EH (cell line): ENCODE data around the gene CUEDC2.

ENCODE experiments used
- DNase-seq: peaks from one replicate; pipeline ENCODE4 v3.0.0-alpha.2; 2015; ENCODE audit warnings: low read depth

The CUEDC2 gene, protein sequence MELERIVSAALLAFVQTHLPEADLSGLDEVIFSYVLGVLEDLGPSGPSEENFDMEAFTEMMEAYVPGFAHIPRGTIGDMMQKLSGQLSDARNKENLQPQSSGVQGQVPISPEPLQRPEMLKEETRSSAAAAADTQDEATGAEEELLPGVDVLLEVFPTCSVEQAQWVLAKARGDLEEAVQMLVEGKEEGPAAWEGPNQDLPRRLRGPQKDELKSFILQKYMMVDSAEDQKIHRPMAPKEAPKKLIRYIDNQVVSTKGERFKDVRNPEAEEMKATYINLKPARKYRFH

DNA sequence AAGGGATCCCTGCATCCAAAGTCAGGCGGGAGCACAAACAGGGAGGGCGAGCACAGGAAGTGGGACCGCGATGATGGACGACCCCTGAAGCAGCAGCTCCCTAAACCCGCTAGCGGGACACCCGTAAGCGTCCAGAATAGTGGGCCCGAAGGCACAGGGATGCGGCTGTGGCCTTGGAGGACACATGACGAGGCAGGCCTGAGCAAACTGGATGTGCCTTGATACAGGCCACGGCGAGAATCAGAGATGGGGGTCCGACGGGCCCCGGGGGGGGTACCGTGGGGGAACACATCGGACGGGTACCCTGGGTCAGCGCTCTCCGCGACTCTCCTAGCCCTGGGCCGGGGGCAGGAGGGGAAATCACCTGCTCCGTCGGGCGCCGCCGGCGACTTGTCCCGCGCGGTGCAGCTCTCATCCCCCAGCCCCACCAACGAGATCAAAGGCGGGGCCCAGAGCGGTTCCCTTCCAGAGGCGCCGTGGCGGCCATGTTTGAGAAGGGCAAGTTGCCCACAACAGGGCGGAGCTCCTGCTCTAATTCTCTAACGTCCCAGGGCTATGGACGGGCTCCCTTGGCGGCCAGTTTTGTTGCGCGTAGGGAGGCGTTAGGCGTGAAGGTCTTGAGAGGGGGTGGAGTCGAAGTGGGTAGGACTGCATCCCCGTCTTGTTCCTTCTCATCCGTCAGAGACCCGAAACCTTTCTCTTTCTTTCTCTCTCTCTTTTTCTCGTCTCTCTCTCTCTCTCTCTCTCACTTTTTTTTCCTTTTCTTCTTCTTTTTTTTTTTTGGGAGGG lies at the start of gene CUEDC2:
Gene CUEDC2, minus strand, starts transcription at position 413 of the 789 bp plus-strand sequence. CDS start 7,386 bp downstream, outside the sequence.
- peak; percentile 97 for DNase-seq

DNA sequence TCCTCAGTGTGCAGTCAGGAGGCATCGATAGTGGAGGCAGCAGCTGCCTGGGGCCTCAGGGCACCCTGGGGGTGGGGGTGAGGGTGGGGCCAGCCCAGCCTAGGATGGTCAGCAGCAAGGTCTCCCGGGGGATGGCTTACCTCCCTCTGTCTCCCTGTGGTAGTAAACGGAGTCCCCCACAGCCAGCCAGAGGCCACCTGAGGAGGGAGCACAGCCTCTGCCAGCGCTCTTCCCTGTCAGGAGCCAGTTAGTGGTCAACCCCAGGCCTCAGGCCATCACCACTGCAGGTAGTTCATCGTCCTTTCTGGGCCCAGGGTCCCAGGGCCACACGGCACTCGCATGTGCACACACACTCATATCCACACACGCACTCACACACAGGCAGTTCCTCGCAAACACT lies 48.0 kb upstream of the CUEDC2 start:
- no peak for DNase-seq

DNA sequence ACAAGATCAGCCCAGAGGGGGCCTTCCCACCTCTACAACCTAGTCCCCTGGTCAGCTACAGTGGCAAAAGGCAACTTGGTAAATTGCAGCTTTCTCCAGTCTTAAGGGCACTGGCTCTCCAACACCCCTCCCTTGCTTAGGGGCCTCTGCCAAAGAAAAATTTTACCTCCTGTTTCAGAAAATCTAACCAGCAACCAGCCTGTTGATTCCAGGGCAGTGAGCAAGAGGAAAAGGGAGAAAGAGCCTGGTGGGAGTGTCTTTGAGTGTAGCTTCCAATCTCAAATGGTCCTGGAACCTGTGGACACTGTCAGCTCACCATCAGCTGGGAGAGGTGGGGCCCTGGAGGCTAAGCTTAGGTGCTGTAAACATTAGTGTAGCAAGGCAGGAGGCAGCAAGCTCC lies 47.3 kb upstream of the CUEDC2 start:
- DNase-seq: no peak

DNA sequence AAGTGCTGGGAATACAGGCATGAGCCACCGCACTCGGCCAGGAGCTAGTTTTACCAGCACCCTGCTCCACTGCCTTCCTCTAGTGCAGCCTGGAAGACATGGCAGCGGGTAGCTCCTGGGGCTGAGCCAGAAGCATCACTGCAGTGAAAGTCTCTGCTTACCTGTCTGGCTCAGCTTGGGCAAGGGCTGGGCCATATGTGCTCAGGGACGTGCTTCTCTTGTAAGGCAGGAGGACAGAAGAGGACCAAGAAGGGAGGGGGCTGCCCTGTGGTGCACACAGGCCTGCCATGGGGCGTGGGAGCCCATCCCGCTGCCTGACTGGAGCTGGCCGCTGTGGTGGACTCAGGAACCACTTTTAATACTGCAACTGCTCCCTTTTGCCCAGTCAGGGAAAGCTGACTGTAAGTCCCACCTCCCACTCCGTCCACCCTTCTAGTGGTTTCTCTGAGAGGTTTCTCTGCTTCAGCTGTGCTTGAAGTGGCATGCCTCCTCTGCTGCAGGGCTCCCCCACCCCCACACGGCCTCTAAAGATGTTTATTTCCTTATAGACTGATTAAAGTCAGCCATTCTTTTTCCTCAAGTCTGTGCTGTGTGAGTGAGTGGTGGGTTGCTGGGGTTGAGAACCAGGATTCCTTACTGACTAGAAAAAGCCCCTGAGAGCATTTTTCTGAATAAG lies 44.2 kb upstream of the CUEDC2 start:
- DNase-seq: no peak

DNA sequence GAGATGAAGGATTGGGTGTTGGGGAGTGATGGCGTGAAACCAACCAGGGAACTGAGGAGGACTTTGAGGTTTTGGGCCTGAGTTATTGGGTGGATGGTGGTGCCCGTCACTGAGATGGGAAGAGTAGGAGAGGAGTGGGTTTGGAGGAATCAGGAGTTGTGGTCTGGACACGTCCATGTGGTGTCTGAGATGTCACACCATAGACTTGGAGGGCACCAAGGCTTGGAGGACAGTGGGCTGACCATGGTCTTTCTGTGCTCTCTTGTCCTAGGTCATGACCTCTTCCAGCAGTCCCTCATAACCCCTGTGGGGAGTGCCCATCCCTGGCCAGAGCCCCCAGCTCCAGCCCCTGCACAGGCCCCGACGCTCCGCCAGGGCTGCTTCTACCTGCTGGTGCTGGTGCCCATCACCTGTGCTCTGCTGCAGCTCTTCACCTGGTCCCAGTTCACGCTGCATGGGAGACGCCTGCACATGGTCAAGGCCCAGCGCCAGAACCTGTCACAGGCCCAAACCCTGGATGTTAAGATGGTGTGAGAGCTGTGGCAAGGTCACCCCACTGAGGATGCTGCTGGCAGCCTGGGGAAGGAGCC lies 43.2 kb upstream of the CUEDC2 start:
- no peak for DNase-seq

DNA sequence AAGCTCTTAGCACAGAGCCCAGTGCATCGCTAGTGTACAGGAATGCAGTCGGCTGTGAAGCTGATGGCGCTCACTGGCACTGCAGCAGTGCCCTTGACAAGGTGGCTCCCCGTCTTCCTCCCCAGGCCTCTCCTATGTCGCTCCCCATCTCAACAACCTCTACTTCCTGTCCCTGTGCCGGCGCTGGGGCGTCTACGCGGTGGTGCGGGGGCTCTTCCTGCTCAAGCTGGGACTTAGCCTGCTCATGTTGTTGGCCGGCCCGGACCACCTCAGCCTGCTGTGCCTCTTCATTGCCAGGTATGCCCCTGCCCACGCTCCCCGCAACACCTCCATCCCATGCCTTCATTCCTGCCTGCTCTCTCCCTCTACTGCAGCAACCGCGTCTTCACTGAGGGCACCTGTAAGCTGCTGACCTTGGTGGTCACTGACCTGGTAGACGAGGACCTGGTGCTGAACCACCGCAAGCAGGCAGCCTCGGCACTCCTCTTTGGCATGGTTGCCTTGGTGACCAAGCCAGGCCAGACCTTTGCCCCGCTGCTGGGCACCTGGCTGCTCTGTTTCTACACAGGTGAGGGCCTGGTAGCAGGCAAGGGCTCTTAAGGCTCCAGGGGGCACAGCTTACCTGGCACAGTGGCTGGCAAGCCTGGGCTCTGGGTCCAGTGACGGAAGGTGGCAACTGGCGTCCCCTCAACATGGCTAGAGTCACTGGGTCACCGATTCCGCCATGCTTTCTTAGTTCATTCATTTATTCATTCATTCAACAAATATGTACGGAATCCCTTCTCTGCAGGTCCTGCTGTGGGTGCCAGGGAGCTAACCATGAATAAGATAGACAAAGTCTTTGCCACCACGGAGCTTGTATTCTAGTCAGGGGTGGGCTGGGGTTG lies 41.3 kb upstream of the CUEDC2 start:
- no peak for DNase-seq

DNA sequence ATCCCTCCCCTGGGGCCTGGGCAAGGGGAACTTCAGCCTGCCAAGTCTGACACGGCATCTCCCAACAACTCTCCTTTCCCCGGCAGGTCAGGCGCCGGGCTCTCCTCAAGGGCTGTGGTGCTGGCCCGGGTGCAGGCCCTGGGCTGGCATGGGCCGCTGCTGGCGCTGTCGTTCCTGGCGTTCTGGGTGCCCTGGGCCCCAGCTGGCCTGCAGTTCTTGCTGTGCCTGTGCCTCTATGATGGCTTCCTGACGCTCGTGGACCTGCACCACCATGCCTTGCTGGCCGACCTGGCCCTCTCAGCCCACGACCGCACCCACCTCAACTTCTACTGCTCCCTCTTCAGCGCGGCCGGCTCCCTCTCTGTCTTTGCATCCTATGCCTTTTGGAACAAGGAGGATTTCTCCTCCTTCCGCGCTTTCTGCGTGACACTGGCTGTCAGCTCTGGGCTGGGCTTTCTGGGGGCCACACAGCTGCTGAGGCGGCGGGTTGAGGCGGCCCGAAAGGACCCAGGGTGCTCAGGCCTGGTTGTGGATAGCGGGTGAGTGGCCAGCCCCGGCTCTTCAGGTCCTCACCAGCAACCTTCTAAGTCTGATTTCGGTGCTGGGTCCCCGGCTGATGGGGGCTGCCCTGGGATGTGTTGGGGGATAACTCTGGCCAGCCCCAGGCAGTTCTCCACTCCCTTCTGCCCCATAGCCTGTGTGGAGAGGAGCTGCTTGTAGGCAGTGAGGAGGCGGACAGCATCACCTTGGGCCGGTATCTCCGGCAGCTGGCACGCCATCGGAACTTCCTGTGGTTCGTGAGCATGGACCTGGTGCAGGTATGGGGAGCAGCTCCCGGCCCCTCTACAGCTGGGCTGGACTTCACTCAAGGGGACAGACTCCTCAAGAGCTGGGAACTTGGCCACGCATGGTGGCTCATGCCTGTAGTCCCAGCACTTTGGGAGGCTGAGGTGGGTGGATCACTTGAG lies 38.5 kb upstream of the CUEDC2 start:
- no peak for DNase-seq

DNA sequence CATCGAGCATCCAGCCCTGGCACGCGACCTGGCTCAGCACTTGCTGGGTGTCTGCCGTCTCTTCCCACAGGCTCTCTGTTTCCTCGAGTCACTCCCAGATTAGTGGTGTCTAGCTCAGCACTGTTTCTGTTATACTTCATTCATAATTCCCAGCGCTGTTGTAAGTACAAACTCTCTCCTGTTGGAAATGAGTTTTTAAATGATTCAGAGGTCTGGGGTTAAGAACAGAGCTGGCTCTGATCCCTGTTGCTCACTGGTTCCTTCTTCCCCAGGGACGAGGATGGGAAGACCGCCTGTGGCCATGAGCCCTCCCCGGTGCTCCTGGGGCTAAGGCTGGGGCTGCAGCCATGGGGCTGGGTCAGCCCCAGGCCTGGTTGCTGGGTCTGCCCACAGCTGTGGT lies 36.3 kb upstream of the CUEDC2 start:
- DNase-seq: no peak

DNA sequence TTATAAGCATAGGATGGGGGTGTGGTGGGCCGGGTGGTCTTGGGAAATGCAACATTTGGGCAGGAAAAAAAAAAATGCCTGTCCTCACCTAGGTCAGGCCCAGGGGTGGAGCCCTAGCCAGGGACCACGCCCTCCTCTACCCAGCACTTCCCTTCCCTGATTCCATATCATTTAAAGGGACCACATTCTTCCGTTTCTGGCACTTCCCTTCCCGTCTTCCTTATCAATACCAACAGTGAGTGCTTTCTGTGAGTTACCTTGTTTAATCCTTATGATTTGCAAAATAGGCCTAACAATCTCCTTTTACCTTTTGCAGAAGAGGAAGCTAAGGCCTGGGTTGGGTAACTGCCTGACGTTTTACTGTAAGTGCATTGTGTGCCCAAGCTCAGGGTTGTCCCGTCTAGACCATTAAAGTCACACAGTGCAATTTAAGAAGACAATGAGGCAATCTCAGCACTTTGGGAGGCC lies 35.6 kb upstream of the CUEDC2 start:
- no peak for DNase-seq

DNA sequence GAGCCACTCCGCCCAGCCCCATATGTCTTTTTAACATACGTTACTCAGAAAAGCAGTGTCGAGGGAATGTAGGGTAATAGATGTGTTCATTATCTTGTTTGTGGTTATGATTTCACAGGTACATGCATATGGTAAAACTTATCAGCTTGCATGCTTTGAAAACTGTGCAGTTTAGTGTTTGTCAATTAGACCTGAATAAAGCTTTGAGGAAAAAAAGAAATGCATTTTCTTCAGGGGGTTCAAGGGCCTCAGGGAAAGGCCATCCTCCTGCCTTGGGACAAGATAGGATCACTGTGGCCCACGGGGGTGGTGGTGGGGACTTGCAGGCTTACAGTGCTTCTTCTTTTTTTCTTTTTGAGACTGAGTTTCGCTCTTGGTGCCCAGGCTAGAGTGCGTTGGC lies 34.9 kb upstream of the CUEDC2 start:
- no peak for DNase-seq

DNA sequence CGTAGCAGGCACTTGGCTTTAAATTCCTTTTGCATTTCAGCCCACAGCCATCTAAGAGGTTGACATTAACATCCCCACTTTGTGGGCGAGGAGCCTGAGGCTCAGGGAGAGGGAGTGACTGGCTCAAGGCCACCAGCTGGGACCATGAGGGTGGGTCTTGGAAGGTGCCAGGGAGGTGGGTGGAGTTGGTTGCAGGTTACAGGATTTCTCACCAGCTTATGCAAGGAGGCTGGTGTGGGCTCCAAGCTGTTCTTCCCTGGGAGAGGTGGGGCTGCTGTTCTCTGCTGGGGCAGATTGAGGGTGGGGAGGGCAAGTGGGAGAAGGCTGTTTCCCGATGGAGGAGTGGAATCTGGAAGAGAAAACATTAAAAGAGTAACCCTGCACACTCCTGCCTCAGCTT lies 33.1 kb upstream of the CUEDC2 start:
- no peak for DNase-seq

DNA sequence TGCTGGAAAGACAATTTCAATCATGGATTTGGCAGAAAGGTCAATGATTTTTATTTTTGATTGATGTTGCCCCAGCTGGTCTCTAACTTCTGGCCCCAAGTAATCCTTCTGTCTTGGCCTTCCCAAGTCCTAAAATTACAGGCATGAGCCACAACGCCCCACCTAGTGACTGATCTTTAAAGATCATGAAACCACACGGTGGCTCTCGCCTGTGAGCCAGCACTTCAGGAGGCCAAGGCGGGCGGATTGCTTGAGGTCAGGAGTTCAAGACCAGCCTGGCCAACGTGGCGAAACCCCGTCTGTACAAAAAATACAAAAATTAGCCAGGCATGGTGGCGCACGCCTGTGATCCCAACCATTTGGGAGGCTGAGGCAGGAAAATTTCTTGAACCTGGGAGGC lies 31.6 kb upstream of the CUEDC2 start:
- no peak for DNase-seq

DNA sequence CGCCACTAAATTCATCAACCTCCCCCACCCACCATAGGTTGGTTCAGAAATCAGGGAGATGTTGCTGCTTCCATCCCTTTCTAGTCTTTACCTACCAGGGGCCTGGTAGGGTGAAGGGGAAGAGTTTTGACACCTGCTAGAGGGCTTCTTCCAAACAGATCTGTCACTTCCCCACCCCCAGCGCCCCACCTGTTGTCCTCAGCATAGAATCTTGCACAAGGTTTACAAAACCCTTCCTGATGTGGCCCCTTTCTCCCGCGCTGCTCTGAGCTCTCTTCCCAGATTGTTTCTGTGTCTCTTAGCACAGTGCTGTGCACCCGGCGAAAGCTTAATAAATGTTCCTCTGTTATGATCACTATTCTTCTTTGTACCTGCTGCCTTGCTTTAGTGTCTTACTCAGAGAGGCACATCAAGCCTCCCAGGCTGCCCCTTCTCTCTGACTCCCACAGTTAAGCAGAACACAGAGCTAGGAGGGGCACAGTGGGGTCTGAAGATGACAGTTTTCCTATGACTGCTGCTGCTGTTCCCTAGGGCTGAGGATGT lies 30.2 kb upstream of the CUEDC2 start:
- no peak for DNase-seq

DNA sequence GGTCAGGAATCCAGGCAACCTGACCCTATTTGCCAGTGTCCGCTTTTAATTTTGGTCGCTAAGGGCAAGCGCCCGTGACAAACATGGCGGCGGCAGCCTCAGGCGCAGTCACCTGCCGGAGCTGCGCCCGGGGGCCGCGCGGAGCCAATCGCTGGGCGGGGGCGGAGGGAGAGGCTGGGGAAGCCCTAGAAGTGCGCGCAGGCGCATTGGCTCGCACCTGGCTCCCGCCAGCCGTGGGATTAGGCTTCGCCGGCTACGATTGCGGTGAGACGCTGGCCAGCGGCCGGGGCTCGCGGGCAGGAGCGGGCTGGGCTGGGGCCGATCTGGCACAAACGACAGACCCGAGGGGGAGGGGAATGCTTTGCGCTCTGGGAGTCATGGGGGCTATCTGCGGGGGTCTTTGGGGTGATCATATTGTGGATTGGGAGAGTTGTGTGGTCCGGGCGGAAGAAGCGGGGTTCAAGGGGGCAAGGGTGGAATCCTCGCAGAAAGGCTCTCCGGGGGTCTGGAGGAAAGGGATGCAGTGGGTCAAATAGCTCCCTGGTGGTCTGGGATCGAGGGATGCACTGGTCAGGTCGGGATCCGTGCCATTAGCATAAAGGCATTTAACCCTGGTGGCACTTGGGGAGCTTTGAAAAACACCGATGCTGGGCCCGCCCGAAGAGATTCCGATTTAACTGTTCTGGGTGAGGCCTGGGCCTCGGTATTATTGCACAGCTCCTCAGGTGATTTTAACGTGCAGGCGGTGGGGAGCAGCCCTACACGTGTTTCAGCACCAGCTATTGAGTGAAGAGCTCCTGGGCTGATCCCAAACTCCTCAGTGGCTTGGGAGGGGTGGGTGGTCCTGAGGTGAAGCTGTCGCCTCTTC lies 29.0 kb upstream of the CUEDC2 start:
- DNase-seq: peak; percentile 83

DNA sequence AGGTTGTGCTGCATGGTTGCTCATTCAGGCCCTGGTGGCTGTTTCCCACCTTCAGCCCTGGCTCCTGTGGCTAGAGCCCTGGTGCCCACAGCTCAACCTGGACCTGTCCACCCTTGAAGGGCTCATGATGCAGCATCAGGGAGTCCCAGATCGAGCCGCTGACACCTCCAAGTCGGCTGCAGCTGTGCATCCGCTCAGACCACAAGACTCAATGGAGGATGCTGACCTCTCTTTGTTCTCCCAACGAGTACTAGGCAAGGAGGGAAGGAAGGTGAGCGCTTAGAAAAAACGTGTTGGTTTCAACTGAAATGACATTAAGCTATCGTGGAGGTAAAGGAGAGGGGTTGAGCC lies 28.4 kb upstream of the CUEDC2 start:
- DNase-seq: no peak

DNA sequence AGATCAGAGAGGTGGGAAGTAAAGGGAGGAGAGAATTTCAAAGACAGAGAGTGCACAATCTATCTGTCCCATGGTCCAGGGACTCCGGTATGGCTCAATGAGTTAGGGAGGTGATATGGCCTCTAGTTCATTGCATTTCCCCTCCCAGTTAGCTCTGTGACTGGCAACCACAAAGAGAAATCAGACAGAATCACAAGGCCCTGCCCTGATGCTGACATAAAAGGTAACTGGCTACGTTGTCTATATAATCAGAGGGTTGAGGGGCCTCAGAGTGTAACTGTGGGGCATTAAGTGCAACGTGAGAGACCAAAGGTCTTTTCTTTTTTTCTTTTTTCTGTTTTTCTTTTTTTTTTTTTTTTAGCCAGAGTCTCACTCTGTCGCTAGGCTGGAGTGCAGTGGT lies 26.3 kb upstream of the CUEDC2 start:
- DNase-seq: no peak

DNA sequence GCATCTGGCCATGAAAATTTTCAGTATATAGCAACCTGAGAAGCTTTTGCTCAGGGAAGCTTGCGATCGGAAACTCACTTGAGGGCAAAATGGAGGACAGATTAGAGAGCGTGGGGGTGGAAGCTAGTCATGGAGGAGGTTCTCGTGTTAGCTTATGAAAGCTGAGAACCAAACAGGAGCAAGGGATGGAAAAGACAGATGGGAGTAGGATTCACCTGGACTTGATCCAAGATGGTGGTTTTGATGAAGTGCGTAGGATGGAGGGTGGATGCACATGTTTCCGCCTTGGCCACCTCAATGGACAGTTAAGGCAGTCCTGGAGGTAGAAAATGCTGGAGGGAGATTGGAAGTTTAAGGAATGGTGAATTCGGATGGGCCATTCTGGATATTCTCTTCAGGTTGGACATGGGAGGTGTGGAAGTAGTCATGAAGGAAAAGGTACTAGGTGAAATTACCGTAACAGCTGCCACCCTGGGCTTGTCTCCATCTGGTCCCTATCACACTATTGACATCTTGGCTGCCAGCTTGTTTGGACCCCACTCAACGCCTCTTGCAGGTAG lies 25.3 kb upstream of the CUEDC2 start:
- no peak for DNase-seq

DNA sequence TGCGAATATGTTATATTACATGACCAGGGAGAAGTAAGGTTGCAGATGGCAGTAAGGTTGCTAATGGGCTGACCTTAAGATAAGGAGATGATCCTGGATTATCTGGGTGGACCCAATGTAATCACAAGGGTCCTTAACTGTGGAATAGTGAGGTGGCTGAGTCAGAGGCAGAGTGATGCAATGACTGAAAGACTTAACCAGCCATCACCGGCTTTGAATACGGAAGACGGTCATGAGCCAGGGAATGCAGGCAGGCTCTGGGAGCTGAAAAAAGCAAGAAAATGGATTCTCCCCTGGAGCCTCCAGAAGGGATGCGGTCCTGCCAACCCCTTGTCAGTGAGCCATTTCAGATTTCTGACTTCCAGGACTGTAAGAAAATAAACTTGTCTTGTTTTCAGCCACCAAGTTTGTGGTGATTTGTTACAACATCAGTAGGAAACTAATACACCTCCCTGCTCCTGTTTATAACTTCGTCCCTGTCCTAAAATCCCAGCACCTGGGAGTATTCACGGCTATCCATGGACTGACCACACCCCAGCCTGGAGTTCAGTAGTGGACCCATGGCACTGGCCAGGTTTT lies 23.6 kb upstream of the CUEDC2 start:
- DNase-seq: peak; percentile 78
